Suprapubic skin (tissue), 3 donors: ENCODE measurements around the gene ZNF507.

Experiments
- CTCF ChIP-seq, 2 donors: fragments of 200-600 bp in 1 of 2; fragments of 450-650 bp in 1 of 2; sonication (generic) in 1 of 2; IDR thresholded peaks; one replicate each; pipeline ENCODE4 v1.5.1; 2016 to 2019; ENCODE audit warnings: antibody characterized with exemption in 2 of 2, mild to moderate bottlenecking in 1 of 2, moderate library complexity in 1 of 2
- EP300 ChIP-seq: sonication (generic); formaldehyde crosslinking; IDR thresholded peaks from one replicate; pipeline ENCODE4 v1.6.1; 2017; ENCODE audit warnings: antibody characterized with exemption
- POLR2A ChIP-seq, 2 donors: fragments of 450-650 bp; IDR thresholded peaks; one replicate each; pipeline ENCODE4 v1.6.1; 2017; ENCODE audit warnings: antibody characterized with exemption in 2 of 2, mild to moderate bottlenecking in 2 of 2, moderate library complexity in 2 of 2

GRCh38 chr19:32368787-32369186 lies 23.4 kb downstream of the ZNF507 start:
- no peak for TF ChIP-seq EP300
- TF ChIP-seq POLR2A (IDR thresholded peaks at IDR 0.05) = no peak
- TF ChIP-seq CTCF (IDR thresholded peaks at IDR 0.05) = no peak
